Transverse colon (tissue), 4 donors: ENCODE results near the gene ORC3. TPM values are rescaled to one million over a fixed set of nuclear protein-coding genes. Genes with fewer than 3 reads are reported as not detected.
"Not testable (repeated sequence)": the region's sequence is repeated elsewhere in the genome, so short reads cannot be mapped to it uniquely, and the experiment has no call there.

Experiments
- DNase-seq: peaks from one replicate; pipeline ENCODE4 v3.0.0-alpha.2; 2019
- H3K27ac ChIP-seq, 4 donors: fragments of 200-600 bp; sonication (generic); 2 replicates each; pipeline ENCODE4 v1.5.1; 2016 to 2018; ENCODE audit warnings: inconsistent platforms in 4 of 4
- H3K27me3 ChIP-seq: fragments of 200-600 bp; sonication (generic); 2 replicates; pipeline ENCODE4 v1.5.1; 2017; ENCODE audit warnings: inconsistent platforms
- H3K36me3 ChIP-seq, 4 donors: fragments of 200-600 bp; sonication (generic); 2 replicates each; pipeline ENCODE4 v1.5.1; 2017 to 2019; ENCODE audit warnings: inconsistent platforms in 4 of 4
- H3K4me1 ChIP-seq, 4 donors: fragments of 200-600 bp; sonication (generic); 2 replicates each; pipeline ENCODE4 v1.5.1; 2017 to 2020; ENCODE audit warnings: inconsistent platforms in 4 of 4
- H3K4me3 ChIP-seq, 4 donors: fragments of 200-600 bp; sonication (generic); 1 replicate in 1 of 4; 2 replicates in 3 of 4; pipeline versions ENCODE4 v1.5.1 to v1.6.1; 2017 to 2019; ENCODE audit warnings: inconsistent platforms in 4 of 4
- H3K9me3 ChIP-seq, 2 donors: fragments of 200-600 bp; sonication (generic); 2 replicates each; pipeline ENCODE4 v1.5.1; 2017 to 2019; ENCODE audit warnings: inconsistent platforms in 2 of 2
- EP300 ChIP-seq: sonication (generic); formaldehyde crosslinking; IDR thresholded peaks from one replicate; pipeline ENCODE4 v1.6.1; 2017; ENCODE audit warnings: antibody characterized with exemption, low read depth
- POLR2A ChIP-seq: fragments of 450-650 bp; IDR thresholded peaks from one replicate; pipeline ENCODE4 v1.6.1; 2016; ENCODE audit warnings: antibody characterized with exemption, mild to moderate bottlenecking, moderate library complexity
- POLR2AphosphoS5 ChIP-seq, 3 donors: sonication (generic); formaldehyde crosslinking; IDR thresholded peaks; one replicate each; pipeline ENCODE4 v1.6.1; 2016; ENCODE audit warnings: antibody characterized with exemption in 3 of 3
- WGBS, 2 donors: methylation state at CpG; one replicate each; pipeline ENCODE4 v1.1.5; 2018; ENCODE audit warnings: low coverage in 1 of 2; 5-methylcytosine and 5-hydroxymethylcytosine counted together
- in situ Hi-C, 4 donors: fragments of 200-750 bp; cut with MboI; loops; one replicate each; pipeline versions ENCODE4 v1.15.0 to v1.15.1; 2017; ENCODE audit warnings: low sequenced_read_pairs in 3 of 4, low pct_ligation_motif_present in 1 of 4, low pct_unique_long_range_greater_than_20kb in 1 of 4
- intact Hi-C: fragments of 100-400 bp; cut with DNase I; formaldehyde crosslinking; loops from one replicate; pipeline ENCODE4 v1.15.1; 2023; ENCODE audit warnings: low total_unique reads
- total RNA-seq, 4 donors: library from RNA; depleted of rRNA; stranded (reverse); fragments of >200 nt; gene quantifications; one replicate each; pipeline ENCODE4 v1.1.0, GENCODE V29; 2016
- TF ChIP-seq, protein P1 (sequence below), 5 experiments: fragments of 200-600 bp in 3 of 5; fragments of 450-650 bp in 2 of 5; sonication (generic) in 3 of 5; IDR thresholded peaks; 1 replicate in 2 of 5; 2 replicates in 3 of 5; pipeline ENCODE4 v1.5.1; 2016 to 2017; ENCODE audit warnings: antibody characterized with exemption in 5 of 5, inconsistent platforms in 3 of 5, mild to moderate bottlenecking in 2 of 5, moderate library complexity in 1 of 5

ORC3 gene
- total RNA-seq, 4 donors from 2014 or later, result 2.2 to 18.4 (median 17.8) TPM

GRCh38 chr6:87705070-87705691, 115.2 kb downstream of the ORC3 start:
- H3K4me3 ChIP-seq, result no peak overlapping the region
- H3K27ac ChIP-seq, result no peak overlapping the region
- H3K27me3 ChIP-seq, result no peaks in the 10 kb centered on the region
- no peaks in the 10 kb centered on the region for H3K36me3 ChIP-seq
- 76 to 80% methylated on average over 3 to 4 of the region's 4 CpGs for WGBS, 2 donors
- intact Hi-C loops, result no loop called here
- DNase-seq, result no peak
- TF ChIP-seq POLR2AphosphoS5 (IDR thresholded peaks at IDR 0.05) (no peak), POLR2A (no peak), EP300 (no peak)
- TF ChIP-seq, protein P1, sequence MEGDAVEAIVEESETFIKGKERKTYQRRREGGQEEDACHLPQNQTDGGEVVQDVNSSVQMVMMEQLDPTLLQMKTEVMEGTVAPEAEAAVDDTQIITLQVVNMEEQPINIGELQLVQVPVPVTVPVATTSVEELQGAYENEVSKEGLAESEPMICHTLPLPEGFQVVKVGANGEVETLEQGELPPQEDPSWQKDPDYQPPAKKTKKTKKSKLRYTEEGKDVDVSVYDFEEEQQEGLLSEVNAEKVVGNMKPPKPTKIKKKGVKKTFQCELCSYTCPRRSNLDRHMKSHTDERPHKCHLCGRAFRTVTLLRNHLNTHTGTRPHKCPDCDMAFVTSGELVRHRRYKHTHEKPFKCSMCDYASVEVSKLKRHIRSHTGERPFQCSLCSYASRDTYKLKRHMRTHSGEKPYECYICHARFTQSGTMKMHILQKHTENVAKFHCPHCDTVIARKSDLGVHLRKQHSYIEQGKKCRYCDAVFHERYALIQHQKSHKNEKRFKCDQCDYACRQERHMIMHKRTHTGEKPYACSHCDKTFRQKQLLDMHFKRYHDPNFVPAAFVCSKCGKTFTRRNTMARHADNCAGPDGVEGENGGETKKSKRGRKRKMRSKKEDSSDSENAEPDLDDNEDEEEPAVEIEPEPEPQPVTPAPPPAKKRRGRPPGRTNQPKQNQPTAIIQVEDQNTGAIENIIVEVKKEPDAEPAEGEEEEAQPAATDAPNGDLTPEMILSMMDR (IDR thresholded peaks at IDR 0.05), result no peak
- in situ Hi-C loops, result no loop called here
- H3K4me1 ChIP-seq, result peaks cover 0 to 7% (median under 1%) of the 10 kb centered on the region in 4 donors
- H3K9me3 ChIP-seq, result no peaks in the 10 kb centered on the region

DNA sequence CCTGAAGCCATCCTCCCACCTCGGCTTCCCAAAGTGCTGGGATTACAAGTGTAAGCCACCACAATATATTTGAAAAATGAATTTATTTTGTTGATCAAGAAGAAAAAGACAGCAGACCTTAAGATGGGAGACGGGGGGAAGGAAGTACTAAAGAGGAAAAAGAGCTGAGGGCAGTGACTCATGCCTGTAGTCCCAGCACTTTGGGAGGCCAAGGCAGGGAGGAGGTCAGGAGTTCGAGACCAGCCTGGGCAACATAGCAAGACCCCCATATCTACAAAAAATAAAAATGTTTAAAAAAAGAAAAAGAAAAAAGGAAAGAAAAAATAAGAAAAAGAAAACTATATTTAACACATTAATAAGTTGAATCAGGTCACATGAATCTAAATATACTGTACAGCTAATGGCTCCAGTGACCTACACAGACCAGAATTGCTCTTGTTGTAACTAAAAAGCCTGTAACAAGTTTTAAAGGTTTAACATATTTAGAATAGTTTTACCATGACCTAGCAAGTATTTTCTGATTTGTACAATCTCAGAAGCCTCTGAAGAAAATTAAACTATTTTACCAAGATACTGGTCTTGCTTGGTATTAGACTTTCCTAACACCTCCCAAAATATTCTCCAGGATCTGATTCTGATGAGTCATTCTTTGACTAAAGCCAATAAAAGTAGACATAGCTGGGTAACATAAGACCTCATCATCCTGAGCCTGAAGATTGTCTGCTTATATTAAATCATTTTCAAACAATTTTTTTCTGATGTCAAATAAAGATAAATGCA, 116.4 kb downstream of the ORC3 start:
- peaks cover 0 to 7% (median 0%) of the 10 kb centered on the region in 4 donors for H3K4me1 ChIP-seq
- 69 to 82% methylated on average over 3 of the region's 3 CpGs for WGBS, 2 donors
- no peak for DNase-seq
- no peaks in the 10 kb centered on the region for H3K36me3 ChIP-seq
- intact Hi-C loops (no loop called here), in situ Hi-C loops (no loop called here)
- H3K27ac ChIP-seq, result no peak overlapping the region
- TF ChIP-seq EP300 (no peak), POLR2A (no peak), POLR2AphosphoS5 (IDR thresholded peaks at IDR 0.05) (no peak)
- TF ChIP-seq, protein P1 (IDR thresholded peaks at IDR 0.05), result no peak
- H3K4me3 ChIP-seq, result no peak overlapping the region
- no peaks in the 10 kb centered on the region for H3K9me3 ChIP-seq
- H3K27me3 ChIP-seq, result no peaks in the 10 kb centered on the region

DNA sequence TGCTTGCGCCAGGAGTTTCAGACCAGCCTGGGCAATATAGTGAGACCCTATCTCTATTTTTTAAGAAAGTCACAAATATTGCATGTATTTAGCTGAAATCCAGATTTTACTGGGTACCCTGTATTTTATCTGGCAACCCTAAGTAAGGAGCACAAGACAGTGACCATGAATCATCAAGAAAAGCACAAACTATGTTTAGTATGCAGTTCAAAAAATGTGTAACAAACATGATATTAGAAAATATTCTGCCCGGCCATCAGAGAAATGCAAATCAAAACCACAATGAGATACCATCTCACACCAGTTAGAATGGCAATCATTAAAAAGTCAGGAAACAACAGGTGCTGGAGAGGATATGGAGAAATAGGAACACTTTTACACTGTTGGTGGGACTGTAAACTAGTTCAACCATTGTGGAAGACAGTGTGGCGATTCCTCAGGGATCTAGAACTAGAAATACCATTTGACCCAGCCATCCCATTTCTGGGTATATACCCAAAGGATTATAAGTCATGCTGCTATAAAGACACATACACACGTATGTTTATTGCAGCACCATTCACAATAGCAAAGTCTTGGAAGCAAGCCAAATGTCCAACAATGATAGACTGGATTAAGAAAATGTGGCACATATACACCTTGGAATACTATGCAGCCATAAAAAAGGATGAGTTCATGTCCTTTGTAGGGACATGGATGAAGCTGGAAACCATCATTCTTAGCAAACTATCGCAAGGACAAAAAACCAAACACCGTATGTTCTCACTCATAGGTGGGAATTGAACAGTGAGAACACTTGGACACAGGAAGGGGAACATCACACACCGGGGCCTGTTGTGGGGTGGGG, 118.9 kb downstream of the ORC3 start:
- H3K36me3 ChIP-seq, H3K9me3 ChIP-seq, H3K4me3 ChIP-seq, intact Hi-C loops, DNase-seq, H3K27me3 ChIP-seq, H3K27ac ChIP-seq, H3K4me1 ChIP-seq, in situ Hi-C loops: not testable (repeated sequence)
- WGBS, 2 donors, result 64 to 88% methylated on average over 2 to 7 of the region's 7 CpGs

DNA sequence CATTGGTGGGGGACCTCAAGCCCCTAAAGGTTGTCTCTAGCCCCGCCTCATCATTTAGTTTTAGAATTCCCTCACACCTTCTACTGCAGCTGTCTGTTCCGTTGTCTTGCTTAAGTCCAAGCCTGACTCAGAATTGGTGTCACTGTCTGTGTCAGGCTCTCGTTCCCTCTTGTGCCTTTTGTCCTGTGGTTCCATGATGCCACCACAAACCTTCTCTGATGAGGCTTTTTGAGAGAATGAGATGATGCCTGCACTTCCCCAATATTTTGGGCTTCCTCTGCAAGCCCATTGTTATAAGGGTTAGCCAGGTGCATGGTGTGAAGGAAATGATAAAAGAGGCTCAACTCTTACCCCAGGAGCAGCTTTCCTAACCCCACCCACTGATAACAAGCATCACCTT, 120.2 kb downstream of the ORC3 start:
- WGBS, 2 donors, result 69 to 78% methylated on average over 3 of the region's 3 CpGs
- no peaks in the 10 kb centered on the region for H3K9me3 ChIP-seq
- no peak overlapping the region for H3K27ac ChIP-seq
- H3K4me3 ChIP-seq, result no peak overlapping the region
- DNase-seq, result no peak
- intact Hi-C loops, result no loop called here
- in situ Hi-C loops, result no loop called here
- no peaks in the 10 kb centered on the region for H3K36me3 ChIP-seq
- no peaks in the 10 kb centered on the region for H3K27me3 ChIP-seq
- H3K4me1 ChIP-seq, result peaks cover 0 to 10% (median 0%) of the 10 kb centered on the region in 4 donors
- TF ChIP-seq EP300, result no peak

DNA sequence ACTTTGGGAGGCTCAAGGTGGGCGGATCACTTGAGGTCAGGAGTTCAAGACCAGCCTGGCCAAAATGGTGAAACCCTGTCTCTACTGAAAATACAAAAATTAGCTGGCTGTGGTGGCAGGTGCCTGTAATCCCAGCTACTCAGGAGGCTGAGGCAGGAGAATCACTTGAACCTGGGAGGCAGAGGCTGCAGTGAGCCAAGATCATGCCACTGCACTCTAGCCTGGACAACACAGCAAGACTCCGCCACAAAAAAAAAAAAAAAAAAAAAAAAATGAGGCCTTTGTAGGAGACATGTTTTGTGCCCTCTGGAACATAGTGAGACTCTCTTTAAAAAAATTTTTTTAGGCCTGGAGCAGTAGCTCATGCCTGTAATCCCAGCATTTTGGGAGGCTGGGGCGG, 122.8 kb downstream of the ORC3 start:
- intact Hi-C loops, in situ Hi-C loops, H3K27ac ChIP-seq: not testable (repeated sequence)

More for the DNA sequence above, 122.8 kb downstream of the ORC3 start:
- H3K4me3 ChIP-seq, H3K36me3 ChIP-seq, H3K4me1 ChIP-seq, H3K27me3 ChIP-seq, DNase-seq, H3K9me3 ChIP-seq: not testable (repeated sequence)
- WGBS, 2 donors, result 95 to 100% methylated on average over 1 to 3 of the region's 3 CpGs
